Cerebellar cortex (tissue), 1 donor: ENCODE measurements around the gene HACL1.
A peak's percentile ranks its signal among the peaks of the same experiment; 100 is the strongest.
"Not testable (repeated sequence)": the region's sequence is repeated elsewhere in the genome, so short reads cannot be mapped to it uniquely, and the experiment has no call there.

ENCODE experiments used
- DNase-seq: peaks from one replicate; pipeline ENCODE4 v3.0.0-alpha.2; 2015; ENCODE audit warnings: low spot score

Gene HACL1

GRCh38 chr3:15629860-15630597 lies 28.7 kb upstream of the HACL1 start:
- peak; percentile 94 for DNase-seq

GRCh38 chr3:15628967-15629366 lies 27.6 kb upstream of the HACL1 start:
- DNase-seq = no peak

GRCh38 chr3:15623535-15624440 lies 22.4 kb upstream of the HACL1 start:
- no peak for DNase-seq

GRCh38 chr3:15619659-15620464 lies 18.5 kb upstream of the HACL1 start:
- not testable (repeated sequence) for DNase-seq

GRCh38 chr3:15616053-15616452 lies 14.7 kb upstream of the HACL1 start:
- DNase-seq = no peak

- DNase-seq = no peak
These were observed 13.6 kb upstream of the HACL1 start for GRCh38 chr3:15614958-15615357.

- DNase-seq = no peak
These were observed 10.6 kb upstream of the HACL1 start for GRCh38 chr3:15612001-15612400.

GRCh38 chr3:15611018-15611417 lies 9.6 kb upstream of the HACL1 start:
- no peak for DNase-seq

- no peak for DNase-seq
These were observed 8.9 kb upstream of the HACL1 start for GRCh38 chr3:15610082-15610759.

- DNase-seq = no peak
These were observed 5.1 kb upstream of the HACL1 start for GRCh38 chr3:15606434-15606891.

GRCh38 chr3:15604584-15604983 lies 3.2 kb upstream of the HACL1 start:
- DNase-seq = not testable (repeated sequence)

GRCh38 chr3:15602816-15603215 lies 1.4 kb upstream of the HACL1 start:
- not testable (repeated sequence) for DNase-seq

GRCh38 chr3:15602146-15602536 lies 772 bp upstream of the HACL1 start:
- DNase-seq = no peak

GRCh38 chr3:15601046-15601398 lies 347 bp downstream of the HACL1 start:
- DNase-seq = no peak

GRCh38 chr3:15595955-15596354 lies 5.4 kb downstream of the HACL1 start:
- DNase-seq = no peak

- DNase-seq = no peak
These were observed 8.4 kb downstream of the HACL1 start for GRCh38 chr3:15592968-15593367.

- DNase-seq = no peak
These were observed 9.4 kb downstream of the HACL1 start for GRCh38 chr3:15591928-15592327.

- no peak for DNase-seq
These were observed 10.1 kb downstream of the HACL1 start for GRCh38 chr3:15591242-15591641.

- peak; percentile 34 for DNase-seq
These were observed 16.1 kb downstream of the HACL1 start for GRCh38 chr3:15585111-15585845.

- no peak for DNase-seq
These were observed 19.6 kb downstream of the HACL1 start for GRCh38 chr3:15581471-15582394.
